Middle frontal gyrus (tissue), 1 donor: ENCODE results near the gene RER1.
"Not testable (repeated sequence)": the region's sequence is repeated elsewhere in the genome, so short reads cannot be mapped to it uniquely, and the experiment has no call there.

Source experiments
- DNase-seq: peaks from one replicate; pipeline ENCODE4 v3.0.0-alpha.2; 2015; ENCODE audit warnings: low spot score; ENCODE audit errors: extremely low spot score

The RER1 gene

DNA sequence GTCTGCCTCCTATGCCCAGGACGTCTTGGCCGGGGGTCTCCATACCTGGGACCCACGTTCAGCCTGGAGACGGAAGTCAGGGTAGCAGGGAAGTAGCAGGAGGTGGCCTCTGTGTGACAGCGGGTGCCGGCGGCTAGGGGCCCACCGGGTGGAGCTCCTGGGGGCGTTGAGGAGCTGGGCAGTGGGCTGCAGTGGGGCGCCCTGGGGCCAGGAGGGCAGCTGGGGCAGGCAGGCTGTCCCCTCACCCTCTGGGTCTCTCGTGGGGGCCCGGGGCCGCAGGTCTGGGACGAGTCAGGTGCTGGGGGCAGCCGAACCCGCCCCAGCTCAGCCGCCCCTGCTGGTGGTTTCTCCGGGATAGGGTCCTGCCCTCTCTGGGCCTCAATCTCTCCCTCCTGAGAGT is 35.4 kb downstream of the RER1 start:
- no peak for DNase-seq

DNA sequence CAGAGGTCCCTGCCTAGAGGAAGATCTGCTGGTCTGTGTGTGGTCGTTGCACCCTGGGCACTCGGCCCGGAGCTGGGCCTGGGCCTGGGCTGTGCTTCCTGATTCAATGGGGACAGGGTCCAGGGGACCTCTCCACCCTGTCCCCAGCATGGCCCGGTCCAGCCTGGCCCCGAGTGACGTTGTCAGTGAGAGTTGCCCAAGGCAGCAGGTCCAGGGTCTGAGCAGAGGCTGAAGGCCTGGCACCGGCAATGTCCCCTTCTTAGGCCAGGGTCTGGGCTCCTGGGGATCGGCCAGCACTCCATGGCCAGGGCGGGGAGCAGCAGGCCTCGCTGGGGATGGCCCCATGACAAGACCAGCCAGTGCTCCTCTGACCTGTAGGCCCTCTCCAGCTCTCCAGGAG is 36.3 kb downstream of the RER1 start:
- no peak for DNase-seq

DNA sequence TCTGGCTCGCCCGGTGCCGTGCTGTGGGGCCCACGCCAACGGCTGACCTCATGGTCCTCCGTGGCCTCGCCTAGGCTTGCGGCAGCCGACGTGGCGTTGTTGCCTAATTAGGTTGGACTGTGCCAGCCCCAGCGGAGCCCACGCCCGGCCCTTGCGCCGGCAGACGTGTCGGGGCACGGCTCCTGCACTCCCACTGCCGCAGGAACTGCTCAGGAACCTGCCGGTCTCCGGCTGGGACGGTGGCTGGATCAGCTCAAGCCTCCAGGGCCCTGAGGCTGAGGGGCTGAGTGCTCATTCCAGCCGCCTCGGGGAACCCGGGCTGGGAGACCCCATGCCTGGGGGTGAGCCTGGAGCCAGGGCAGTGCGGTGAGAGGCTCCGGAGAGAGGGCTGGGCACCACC is 36.8 kb downstream of the RER1 start:
- DNase-seq, result no peak

DNA sequence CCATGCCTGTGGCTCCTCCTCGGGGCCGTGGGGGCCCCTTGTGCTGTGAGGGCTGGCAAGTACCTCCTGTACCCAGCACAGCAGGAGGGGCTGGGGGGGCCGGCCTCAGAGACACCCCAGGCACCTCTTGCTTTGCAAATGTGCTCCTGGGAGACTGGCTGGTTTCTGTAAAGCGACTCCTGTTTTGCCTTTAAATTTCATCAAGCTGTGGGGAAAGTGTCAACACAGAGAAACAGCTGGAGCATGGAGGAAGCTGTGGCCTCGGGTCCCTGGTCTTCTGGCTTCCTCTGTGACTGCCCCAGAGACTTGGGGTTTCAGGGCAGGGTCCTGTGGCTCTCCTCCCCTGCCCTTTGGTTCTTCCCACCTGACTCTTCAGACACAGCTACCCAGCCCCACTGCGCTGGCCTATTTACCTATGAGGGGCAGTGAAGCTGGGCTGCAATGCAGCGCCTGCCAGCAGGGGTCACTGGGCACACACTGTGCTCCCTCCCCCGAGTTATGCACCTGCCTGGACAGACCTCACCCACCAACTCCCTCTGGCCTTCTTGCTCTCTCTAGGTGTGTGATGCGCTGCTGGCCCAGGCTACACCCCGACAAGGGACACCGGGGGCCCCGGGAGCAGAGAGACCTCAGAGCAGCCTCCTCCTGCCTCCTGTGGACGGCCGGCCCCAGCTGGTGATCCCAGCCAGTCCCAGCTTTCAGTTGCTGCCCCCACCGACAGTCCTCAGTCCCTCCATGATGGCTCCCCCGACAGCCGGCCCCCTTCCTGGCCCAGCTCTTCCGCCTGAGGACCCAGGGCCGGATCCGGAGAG is 38.3 kb downstream of the RER1 start:
- no peak for DNase-seq

DNA sequence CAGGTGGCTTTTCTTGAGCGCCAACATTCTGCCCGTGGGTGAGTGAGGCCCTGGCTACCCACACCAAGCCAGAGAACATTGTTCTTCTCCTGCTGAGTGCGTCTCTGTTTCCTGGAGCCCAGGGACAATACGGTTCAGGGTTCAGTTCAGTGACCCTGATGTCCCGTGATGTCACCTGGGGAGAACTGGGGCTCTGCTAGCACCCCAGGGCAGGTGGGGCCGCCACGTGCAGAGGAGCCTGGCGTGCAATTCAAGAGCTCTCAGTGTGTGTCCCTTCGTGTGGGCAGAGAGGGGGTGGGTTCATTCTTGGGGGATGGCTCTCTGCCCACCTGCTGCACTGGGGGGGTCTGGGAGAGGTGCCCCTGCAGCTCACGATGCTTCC is 38.9 kb downstream of the RER1 start:
- no peak for DNase-seq

DNA sequence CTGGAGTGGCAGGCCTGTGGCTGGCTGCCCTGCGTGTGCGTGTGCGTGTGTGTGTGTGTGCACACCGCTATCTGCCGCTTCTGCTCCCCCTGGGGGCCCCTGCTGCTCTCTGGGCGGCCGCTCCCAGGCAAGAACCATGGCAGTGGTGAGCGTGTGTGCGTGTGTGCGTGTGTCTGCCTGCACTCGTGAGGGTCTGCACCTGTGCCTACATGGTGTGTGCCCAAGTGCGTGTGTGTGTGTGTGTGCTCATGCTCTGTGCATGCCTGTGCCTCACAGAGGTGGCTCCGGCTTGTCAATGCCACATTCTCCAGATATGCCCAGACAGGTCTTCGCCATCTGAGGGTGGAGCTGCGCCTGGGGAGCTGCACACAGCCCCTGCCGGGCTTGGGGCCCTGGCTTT is 39.5 kb downstream of the RER1 start:
- no peak for DNase-seq

DNA sequence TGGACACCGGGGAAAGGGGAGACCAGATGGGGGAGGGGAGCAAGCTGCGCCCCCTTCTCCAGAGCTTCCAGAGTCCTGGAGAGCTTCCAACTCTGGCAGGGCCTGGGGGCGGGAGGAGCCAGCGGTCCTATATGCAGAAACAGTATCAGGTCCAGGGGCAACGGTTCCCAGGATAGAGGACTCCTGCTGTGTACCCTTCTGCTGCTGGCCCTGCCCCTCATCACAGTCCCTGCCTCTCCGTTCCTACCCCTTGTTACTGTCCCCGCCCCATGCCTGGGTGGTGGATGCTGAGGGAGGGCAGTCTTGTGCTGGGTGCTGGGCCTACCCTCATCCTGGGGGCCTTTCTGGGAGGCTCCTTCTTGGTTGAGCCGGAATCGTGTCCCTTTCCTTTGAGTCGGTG is 39.9 kb downstream of the RER1 start:
- no peak for DNase-seq

DNA sequence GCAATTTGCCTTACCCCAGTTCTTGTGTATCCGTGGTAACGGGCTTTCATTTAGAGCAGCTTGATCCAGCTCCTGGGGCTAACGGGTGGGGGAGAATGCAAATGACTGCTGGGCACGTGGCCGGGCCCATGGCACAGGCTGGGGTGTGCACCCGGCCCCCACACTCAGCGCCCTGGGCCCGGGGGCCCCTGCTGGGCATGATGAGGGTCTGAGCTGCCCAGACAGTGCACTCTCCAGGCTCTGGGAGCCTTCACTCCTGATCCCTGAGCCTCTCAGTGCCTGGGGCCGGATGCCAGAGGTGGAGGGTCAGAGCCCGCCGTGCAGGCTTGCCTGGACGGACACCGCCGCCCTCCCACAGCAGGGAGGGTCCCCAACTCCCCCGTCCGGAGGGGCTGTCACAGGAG is 40.8 kb downstream of the RER1 start:
- DNase-seq, result no peak

DNA sequence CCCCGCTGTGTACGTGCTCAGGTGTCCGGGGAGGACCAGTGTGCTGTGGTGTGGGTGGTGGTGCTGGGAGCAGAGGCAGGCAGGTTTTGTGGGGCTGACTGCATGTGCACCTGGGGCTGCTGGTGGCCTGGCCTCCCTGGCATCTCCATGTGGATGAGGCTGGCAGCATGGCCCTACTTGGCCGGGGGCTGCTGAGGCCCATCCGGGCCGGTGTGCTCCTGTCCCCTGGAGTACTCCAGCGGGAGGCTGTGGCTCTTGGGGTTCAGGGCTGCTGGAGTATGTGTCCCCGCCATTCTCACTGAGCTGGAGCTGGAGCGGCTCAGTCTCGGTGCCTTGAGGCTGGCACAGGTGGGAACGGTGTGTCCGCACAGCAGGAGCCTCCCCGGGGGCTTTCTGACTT is 41.6 kb downstream of the RER1 start:
- no peak for DNase-seq

DNA sequence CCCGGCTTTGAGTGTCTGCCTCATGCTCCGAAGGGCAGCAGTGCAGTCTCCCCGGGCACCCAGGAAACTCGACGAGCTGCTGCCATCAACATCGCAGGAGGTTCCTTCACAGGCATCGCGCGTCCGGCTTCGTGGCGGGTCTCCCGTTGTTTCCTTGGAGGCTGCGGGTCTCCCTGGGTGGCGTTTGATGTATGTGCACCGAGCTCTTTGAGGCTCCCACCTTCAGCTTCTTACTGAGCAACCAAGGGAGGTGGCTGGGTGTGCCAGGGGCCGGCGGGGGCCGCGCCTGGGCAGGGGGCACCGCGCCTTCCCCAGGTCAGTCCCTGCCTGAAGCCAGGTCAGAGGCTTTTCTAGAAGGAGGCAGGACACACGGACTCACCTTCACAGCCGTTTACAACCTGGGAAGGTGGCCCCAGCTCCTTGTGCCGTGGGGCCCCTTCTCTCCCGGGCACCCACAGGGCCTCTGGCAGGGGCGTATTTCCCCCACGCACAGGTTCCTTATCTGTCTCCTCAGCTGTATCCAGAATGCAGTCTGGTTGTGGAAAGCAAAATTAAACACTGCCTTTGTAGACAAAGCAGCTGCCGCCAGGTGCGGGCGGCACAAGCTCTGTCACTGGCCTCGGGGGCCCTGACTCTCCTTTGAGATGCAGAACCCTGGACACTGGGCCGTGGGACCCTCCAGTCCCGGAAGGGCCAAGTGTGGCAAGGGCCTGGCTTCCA is 42.5 kb downstream of the RER1 start:
- DNase-seq, result no peak

DNA sequence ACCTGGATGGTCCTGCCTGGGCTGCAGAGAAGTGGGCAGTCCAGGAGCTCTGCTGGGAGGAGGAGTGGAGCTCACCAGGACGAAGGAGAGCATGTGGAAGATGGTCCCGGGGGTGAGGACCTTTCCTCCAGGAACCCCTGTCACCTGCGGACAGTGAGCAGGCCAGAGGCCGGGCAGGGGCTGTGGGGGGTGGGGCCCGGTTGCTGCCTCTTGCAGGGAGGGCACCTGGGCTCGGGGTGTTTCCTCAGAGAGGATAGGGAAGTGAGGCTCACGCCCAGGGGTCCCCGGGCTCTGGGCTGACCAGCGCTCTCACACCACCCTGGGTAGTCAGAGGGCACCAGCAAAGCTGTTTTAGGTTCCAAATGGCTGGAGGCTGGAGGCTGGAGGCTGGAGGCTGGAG is 43.5 kb downstream of the RER1 start:
- DNase-seq, result no peak

DNA sequence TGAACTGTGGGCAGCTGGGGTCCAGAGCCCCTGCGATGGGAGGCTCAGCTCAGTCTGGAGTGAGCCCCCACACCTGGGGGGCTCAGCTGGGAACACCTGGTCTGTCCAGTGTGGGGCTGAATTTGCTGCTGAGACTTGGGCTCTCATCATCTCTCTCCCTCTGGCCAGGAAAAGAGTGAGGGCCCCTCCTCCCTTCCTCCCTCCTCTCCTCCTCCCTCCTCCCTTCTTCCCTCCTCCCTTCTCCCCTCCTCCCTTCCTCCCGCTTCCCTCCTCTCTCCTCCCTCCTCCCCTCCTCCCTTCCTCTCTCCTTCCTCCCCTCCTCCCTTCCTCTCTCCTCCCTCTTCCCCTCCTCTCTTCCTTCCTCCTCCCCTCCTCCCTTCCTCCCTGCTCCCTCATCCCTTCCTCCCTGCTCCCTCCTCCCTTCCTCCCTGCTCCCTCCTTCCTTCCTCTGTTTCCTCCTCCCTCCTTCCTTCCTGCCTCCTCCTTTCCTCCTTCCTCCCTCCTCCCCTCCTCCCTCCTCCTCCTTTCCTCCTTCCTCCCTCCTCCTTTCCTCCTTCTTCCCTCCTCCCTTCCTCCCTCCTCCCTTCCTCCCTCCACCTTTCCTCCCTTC is 44.2 kb downstream of the RER1 start:
- DNase-seq, result no peak

DNA sequence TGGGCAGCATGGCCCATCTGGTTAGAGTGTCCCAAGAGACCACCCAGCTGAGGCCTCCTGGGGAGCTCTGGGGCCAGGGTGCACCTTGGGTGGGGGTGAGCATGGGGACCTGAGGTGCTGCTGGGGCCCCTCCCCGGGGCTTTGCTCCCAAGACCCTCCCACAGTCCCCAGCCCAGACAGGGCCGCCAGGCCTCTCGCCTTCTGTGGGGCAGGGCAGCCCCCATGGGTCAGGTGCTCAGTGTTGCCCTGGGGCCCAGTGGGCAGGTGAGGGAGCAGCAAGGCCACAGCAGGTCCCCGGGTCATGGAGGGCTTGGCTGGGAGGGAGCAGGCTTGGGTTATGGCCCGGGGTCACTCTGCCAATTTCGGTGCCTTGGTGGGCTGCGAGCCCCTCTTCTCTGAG is 45.2 kb downstream of the RER1 start:
- no peak for DNase-seq

DNA sequence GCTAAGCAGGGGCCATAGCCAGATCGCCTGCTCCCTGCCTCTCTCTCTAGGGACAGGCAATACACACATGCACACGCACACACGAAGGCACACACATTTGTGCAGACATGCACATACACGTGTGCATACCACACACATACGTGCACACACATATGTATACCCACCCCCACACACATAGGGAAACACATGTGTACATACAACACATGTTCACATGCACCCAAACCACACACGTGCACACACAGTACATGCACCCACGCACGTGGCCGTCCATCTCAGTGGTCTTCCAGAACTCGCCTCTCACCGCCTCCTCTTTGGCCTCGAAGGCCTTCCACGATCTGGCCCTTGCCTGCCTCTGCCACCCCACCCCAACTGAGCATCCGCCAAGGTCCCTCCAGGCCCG is 46.0 kb downstream of the RER1 start:
- DNase-seq, result no peak

DNA sequence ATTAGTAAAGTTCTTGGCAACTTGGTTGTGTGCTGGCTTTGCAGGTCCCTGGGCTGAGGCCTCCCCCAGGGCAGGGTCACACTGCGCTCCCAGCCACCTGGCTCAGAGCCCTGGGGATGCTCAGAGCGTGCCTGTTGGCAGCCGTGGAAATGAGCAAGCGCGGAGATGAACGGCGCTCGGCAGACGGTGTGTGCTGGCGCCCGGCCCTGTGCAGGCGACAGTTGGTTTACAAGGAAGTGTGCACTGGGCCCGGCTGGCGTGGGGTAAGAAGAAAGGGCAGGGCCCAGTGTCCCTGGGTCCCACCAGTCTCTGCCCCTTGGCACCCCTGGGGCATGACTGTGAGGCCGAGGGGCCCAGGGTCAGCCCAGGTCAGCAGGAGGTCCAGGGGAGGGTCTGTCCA is 46.4 kb downstream of the RER1 start:
- no peak for DNase-seq

DNA sequence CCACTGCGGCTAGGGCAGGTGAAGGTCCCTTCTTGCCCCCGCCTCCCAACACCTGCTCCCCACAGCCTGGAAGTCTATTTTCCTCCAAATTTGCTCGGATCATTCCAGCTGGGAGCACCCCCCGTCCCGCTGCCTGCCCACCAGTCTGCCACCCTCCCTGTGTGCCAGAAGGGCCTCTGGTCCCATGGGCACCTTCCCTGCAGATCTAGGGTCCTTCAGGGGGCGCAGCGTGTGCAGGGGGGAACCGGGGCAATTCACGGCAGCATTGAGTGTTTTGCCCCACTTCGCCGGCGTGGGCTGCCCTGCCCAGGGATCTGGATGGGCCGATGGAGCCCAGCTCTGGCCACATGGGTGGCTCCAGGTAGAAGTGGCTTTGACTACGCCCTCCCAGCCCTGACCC is 47.0 kb downstream of the RER1 start:
- no peak for DNase-seq

DNA sequence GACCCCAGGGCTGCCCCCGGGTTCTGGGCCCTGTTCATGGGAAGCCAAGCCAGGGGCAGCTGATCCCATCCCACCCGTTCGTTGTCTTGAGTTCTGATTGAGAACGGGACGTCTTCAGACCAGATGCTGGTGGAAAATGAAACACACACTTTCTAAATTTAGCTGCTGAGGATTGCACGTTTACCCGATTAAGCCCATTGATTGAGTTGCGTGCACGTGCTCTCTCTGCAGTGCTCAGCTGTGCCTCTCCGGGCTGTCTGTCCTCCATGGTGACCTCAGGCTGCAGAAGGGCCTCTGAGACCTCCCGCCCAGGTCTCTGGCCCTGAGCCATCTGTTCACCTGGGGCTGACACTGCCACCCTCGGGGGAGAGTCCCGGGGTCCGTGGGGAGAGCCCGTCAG is 47.7 kb downstream of the RER1 start:
- DNase-seq, result no peak

DNA sequence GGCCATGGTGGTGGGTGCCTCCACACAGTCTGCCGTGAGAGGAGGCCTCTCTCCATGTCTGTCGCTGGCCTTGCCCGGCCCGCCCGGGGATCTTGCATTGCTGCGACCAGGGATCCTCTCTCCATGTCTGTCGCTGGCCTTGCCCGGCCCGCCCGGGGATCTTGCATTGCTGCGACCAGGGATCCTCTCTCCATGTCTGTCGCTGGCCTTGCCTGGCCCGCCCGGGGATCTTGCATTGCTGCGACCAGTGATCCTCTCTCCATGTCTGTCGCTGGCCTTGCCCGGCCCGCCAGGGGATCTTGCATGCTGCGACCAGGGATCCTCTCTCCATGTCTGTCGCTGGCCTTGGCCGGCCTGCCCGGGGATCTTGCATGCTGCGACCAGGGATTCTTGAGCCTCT is 48.7 kb downstream of the RER1 start:
- DNase-seq, result not testable (repeated sequence)

DNA sequence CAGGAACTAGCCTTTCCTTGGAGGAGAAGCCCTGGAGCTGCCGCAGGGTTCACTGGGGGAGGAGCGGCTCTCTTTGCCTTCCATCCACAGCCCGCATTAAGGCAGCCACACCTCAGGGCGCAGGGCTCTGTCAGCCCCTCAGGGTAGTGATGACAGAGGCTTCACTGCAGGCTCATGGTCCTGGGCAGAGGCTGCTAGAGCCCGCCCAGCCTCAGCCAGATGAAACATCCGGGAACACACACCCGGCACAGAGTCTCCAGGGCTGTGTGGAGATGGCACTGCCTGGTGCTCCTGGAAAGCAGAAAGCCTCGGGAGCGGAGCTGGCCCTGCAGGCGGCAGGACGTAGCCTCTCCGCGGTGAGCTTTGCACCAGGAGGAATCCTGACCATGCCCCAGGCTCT is 50.1 kb downstream of the RER1 start:
- DNase-seq, result no peak

DNA sequence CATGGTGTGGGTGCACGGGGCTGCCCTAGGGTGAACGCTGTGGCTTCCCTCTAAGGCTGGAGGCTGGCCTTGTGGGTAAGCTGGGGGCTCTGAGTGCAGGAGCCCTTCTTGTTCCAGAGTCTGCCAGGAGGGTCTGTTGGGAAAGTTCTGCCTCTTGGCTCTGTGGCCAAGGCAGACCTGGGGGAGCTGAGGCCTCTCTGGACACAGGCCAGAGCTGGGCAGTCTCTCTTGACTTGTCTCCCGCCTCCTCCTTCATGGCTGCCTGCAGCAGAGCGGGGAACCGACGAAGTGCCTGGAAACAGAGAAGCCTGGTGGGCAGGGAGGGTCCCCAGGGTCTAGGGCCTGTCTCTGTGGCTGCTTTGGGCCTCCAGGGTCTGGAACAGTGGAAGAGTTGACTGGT is 51.0 kb downstream of the RER1 start:
- no peak for DNase-seq

DNA sequence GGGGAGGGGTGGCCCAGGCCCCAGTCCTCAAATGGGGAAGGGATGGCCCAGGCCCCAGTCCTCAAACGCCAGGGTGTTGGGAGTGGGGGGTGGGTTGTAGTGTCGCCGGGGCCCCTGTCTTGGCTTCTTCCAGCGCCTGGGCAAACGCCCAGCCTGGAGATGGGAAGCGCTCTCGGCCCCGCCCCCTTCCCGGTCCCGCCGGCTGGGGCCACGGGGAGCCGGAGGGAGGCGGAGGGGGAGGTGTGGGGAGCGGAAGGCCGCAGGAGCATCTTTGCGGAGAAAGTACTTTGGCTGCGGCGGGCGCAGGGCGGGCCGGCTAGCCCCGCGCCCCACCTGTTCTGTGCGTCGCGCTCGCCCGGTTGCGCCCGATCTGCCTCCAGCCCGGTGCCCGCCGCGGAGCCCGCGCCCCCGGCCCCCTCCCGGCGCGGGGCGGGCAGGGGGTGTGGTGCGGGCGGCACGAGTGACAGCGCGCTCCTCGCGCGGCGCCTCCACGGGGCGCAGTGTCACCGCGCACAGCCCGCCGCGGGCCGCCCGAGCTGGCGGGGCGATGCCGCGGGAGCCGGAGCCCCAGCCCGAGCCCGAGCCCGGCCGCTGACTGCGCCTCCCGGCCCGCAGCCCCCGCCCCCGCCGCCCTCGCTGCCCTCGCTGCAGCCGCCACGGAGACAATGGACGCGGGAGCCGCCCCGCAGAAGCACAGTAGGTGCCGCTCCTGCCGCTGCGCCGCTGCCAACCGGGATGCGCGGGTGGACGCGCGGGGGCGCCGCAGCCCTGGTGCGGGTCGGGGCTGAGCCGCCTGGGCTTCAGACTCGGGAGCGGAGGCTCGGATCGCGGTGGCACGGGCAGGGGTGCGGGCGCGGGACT is 51.9 kb downstream of the RER1 start:
- DNase-seq, result no peak

DNA sequence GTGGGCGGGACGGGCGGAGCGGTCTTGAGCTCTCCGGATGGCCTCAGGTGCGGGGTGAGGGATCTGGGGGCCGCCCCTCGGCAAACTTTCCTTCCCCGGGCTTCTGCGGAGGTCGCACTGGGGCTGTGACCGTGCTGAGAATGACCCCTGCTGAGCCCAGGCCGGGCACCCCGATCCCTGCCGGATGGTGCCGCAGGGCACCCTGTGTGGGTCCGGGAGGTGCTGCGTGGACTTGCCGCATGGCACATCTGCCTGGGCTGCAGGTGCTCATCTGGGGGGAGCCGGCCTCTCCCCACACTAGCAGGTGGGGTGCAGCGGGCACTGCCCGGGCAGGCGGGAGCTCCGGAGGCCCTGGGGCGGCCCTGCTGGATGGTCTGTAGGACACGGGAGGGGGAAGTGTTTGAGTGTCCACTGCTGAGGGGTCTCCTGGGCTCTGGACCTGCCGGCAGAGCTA is 52.5 kb downstream of the RER1 start:
- DNase-seq, result no peak
